Kidney epithelial cell (primary cell): ENCODE data around the gene METTL6. TPM values are rescaled to one million over a fixed set of nuclear protein-coding genes. Genes with fewer than 3 reads are reported as not detected.

Experiments used
- DNase-seq: peaks from one replicate; pipeline ENCODE4 v3.0.0-alpha.2; 2010; ENCODE audit warnings: low read depth
- H3K27me3 ChIP-seq: 2 replicates; pipeline ENCODE4 v1.6.0; 2011; ENCODE audit warnings: low read length; ENCODE audit not compliant: control insufficient read depth, insufficient read depth
- H3K36me3 ChIP-seq: 2 replicates; pipeline ENCODE4 v1.5.1; 2011; ENCODE audit warnings: low read length; ENCODE audit not compliant: control insufficient read depth, insufficient read depth
- H3K4me3 ChIP-seq: 2 replicates; pipeline ENCODE4 v1.5.1; 2011; ENCODE audit warnings: low read depth, mild to moderate bottlenecking, control low read depth, low read length
- total RNA-seq: library from RNA; depleted of rRNA; stranded (reverse); fragments of >200 nt; gene quantifications from 2 replicates; pipeline ENCODE4 v1.2.3, GENCODE V29; 2015
- TF ChIP-seq, protein P1 (sequence below): IDR thresholded peaks from 2 replicates; pipeline ENCODE4 v1.5.1; 2011; ENCODE audit warnings: mild to moderate bottlenecking, moderate library complexity, low read length, control low read depth, inconsistent platforms; ENCODE audit not compliant: insufficient read depth, poor library complexity, severe bottlenecking

Gene METTL6
- total RNA-seq, 1 donor from 2014 or later = 31.6 TPM

DNA sequence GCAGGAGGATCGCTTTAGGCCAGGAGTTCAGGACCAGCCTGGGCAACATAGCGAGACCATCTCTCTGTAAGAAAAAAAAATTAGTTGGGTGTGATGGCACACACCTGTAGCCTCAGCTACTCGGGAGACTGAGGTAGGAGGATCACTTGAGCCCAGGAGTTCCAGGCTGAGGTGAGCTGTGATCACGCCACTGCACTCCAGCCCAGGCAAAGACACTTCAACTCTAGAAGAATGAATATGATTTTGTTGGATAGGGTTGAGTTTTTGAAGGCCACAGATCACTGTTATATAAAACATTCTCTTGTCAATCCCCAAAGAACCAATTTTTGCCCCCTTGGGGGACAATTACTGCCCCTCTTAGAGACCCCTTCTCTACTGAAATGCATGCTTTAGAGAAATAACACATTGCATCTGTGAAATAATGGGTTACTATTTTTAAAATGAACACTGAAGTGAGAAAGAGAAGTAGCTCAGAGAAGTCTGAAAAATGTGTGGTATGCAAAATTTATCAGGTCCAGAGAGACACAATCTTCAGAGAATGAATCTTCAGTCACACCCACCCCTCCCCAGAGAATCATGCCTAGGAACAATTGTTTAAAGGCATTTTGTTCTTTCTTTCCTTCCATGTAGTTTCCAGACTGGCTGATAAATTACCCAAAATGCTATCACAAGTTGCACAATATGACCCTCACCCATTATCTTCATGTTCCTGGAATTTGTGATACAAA is 42.7 kb downstream of the METTL6 start:
- Histone ChIP-seq H3K36me3 (no peaks in the 10 kb centered on the region), H3K4me3 (no peak overlapping the region), H3K27me3 (no peaks in the 10 kb centered on the region)
- TF ChIP-seq, protein P1, sequence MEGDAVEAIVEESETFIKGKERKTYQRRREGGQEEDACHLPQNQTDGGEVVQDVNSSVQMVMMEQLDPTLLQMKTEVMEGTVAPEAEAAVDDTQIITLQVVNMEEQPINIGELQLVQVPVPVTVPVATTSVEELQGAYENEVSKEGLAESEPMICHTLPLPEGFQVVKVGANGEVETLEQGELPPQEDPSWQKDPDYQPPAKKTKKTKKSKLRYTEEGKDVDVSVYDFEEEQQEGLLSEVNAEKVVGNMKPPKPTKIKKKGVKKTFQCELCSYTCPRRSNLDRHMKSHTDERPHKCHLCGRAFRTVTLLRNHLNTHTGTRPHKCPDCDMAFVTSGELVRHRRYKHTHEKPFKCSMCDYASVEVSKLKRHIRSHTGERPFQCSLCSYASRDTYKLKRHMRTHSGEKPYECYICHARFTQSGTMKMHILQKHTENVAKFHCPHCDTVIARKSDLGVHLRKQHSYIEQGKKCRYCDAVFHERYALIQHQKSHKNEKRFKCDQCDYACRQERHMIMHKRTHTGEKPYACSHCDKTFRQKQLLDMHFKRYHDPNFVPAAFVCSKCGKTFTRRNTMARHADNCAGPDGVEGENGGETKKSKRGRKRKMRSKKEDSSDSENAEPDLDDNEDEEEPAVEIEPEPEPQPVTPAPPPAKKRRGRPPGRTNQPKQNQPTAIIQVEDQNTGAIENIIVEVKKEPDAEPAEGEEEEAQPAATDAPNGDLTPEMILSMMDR = no peak
- DNase-seq = no peak

DNA sequence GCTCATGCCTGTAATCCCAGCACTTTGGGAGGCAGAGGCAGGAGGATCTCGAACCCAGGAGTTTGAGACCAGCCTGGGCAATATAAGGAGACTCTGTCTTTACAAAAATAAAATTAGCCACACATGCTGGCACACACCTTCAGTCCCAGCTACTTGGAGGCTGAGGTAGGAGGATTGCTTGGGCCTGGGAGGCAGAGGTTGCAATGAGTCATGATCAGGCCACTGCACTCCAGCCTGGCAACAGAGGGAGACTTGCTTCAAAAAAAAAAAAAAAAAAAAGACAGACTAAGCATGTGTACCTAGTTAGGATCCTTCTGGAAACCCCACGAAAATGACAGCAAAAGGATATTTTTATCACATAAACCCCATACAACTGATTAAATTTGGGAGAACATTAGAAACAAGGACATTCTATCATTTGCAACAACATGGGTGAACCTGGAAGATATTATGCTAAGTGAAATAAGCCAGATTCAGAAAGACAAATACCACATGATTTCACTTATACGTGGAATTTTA is 44.9 kb downstream of the METTL6 start:
- TF ChIP-seq, protein P1 = no peak
- DNase-seq = no peak
- Histone ChIP-seq H3K36me3 (no peaks in the 10 kb centered on the region), H3K4me3 (no peak overlapping the region), H3K27me3 (no peaks in the 10 kb centered on the region)

DNA sequence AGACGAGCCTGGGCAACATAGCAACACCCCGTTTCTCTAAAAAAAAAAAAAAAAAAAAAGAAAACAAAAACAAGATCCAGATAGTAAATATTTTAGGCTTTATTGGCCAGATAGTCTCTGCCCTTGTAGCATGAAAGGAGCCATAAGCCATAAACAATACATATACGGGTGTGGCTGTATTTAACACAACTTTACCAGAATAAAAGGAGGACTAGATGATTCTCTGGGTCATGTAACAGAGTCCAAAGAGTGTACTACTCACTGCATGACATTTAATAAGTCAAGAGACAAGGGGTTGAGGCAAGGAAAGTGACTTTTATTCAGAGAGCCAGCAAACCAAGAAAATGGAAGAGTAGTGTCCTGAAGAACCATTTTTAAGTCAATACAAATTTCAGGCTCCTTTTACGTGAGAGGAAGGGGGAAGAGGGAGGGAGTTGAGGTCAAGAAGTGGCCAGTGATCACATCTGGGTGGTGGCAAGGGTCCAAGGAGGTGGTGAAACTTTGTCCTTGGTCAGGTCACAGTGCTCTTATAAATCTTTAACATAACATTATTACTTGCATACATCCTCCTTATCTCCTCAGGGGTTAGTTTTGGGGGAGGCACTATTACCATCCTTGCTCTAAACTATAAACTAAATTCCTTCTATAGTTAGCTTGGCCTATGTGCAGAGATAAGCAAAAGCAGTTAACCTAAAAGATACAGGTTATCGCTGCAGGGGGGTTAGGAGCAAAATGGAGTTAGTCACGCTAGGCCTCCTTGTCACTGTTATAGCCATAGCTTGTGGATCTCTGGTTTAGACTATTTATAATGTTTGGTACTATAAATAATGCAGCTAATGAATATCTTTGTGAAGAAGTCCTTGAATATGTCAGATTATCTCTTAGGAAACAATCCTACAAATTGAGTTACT is 46.1 kb downstream of the METTL6 start:
- no peak overlapping the region for H3K4me3 ChIP-seq
- H3K36me3 ChIP-seq = no peaks in the 10 kb centered on the region
- H3K27me3 ChIP-seq = no peaks in the 10 kb centered on the region
- no peak for DNase-seq
- TF ChIP-seq, protein P1 = no peak

DNA sequence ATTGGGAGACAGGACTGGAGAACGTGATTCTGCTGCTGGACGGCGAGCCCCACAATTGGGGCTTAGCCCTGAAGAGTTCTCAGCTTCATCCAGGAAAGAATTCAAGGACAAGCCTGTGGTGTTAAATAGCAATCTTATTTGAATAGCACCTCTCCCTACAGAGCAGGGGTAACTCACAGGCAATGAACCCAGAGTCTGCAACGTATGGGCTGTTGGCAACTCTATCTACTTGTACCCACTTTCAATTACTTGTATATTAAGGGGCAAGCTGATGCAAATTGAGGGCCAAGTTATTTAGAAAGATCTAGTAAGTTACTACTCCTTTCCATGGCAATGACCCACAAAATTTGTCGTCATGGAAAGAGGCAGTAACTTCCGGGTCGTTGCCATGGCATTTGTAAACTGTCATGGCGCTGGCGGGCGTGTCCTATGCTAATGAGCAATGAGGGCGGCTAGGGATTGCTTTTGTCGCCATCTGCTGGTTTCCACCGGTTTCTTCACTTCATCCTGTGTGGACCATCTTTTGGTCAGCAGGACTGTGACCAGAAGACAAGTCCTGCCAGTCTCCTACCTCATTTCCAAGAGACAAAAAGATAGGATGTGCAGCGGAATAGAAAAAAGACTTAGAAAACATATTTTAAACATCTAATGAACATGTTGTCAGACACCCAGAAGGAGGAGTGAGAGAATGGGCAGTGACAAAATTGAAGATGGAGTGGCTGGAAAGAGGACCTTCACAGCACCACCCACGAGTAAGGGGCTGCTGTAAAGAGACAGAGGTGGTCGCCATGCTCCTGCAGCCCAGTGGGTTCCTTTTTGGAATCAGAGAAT is 49.2 kb downstream of the METTL6 start:
- DNase-seq = peak; percentile 73
- TF ChIP-seq, protein P1 = peak; percentile 78
- Histone ChIP-seq H3K4me3 (no peak overlapping the region), H3K27me3 (no peaks in the 10 kb centered on the region), H3K36me3 (no peaks in the 10 kb centered on the region)

DNA sequence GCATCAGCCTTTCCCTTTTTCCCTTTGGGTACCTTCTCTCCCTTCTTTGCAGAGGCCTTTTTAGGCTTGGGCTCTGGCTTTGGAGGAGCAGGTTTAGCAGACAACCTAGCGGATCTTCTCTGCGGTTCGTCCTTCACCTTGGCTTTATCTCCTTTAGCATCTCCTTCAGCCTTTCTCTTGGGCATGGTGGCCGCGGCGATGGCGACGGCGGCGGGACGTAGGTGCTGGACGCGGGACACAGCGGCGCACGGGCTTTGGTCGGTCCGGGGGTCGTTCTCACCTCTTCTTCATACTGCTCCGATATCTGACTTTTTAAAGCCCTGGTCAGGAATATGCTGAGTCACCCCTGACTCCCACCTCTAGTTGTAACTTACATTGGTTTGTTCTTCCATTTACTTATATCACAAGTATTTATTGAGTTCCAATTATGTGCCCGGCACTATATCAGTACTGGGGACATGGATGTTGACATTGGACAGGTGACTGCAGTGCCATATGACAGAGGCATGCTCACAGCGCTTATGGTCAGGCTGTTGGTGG is 51.8 kb downstream of the METTL6 start:
- Histone ChIP-seq H3K36me3 (no peaks in the 10 kb centered on the region), H3K27me3 (no peaks in the 10 kb centered on the region), H3K4me3 (no peak overlapping the region)
- no peak for DNase-seq
- TF ChIP-seq, protein P1 = no peak
